OCI-LY3 (cell line): ENCODE results near the gene ELFN2.
"Not testable (repeated sequence)": the region's sequence is repeated elsewhere in the genome, so short reads cannot be mapped to it uniquely, and the experiment has no call there.

Source experiments
- H2AFZ ChIP-seq: fragments of 200-600, 300-600 bp; shearing (Covaris generic); 2 replicates; pipeline ENCODE4 v1.6.0; 2014; ENCODE audit warnings: antibody characterized with exemption, low read depth, low read length
- H3K27ac ChIP-seq: fragments of 200-600, 300-600 bp; sonication (generic); 2 replicates; pipeline ENCODE4 v1.5.1; 2014; ENCODE audit warnings: mild to moderate bottlenecking, low read length, moderate library complexity, mixed read lengths
- H3K27me3 ChIP-seq: fragments of 200-600, 300-600 bp; sonication (generic); 2 replicates; pipeline ENCODE4 v1.6.1; 2014; ENCODE audit warnings: low read depth, low read length, mixed read lengths
- H3K36me3 ChIP-seq: fragments of 200-600, 300-600 bp; sonication (generic); replicated peaks from 2 replicates; pipeline ENCODE3; 2014; ENCODE audit warnings: low read depth, low read length, mixed read lengths
- H3K4me1 ChIP-seq: fragments of 300-600, 200-600 bp; sonication (generic); 2 replicates; pipeline ENCODE4 v1.6.1; 2014; ENCODE audit warnings: low read length, mixed read lengths
- H3K4me2 ChIP-seq: fragments of 200-600, 300-600 bp; sonication (generic); 2 replicates; pipeline ENCODE4 v1.6.1; 2014; ENCODE audit warnings: low read length, mixed read lengths
- H3K4me3 ChIP-seq: fragments of 300-600, 200-600 bp; sonication (generic); 2 replicates; pipeline ENCODE4 v1.5.1; 2014; ENCODE audit warnings: antibody characterized with exemption, mild to moderate bottlenecking, low read length, moderate library complexity
- H3K79me2 ChIP-seq: fragments of 300-600, 200-600 bp; shearing (Covaris generic); 2 replicates; pipeline ENCODE4 v1.6.1; 2014; ENCODE audit warnings: mild to moderate bottlenecking, low read length, mixed read lengths
- H3K9ac ChIP-seq: fragments of 300-600, 200-600 bp; shearing (Covaris generic); 2 replicates; pipeline ENCODE4 v1.6.0; 2014; ENCODE audit warnings: mild to moderate bottlenecking, low read length, moderate library complexity
- H3K9me3 ChIP-seq: fragments of 200-600, 300-600 bp; shearing (Covaris generic); 2 replicates; pipeline ENCODE4 v1.6.1; 2014; ENCODE audit warnings: low read length, mixed read lengths; ENCODE audit not compliant: insufficient read depth
- H4K20me1 ChIP-seq: fragments of 200-600, 300-600 bp; sonication (generic); 2 replicates; pipeline ENCODE4 v1.6.1; 2016; ENCODE audit warnings: low read length, mixed read lengths; ENCODE audit not compliant: insufficient read depth
- EZH2phosphoT487 ChIP-seq: fragments of 200-600 bp; shearing (Covaris generic); IDR thresholded peaks from 2 replicates; pipeline ENCODE4 v1.6.1; 2018; ENCODE audit warnings: antibody characterized with exemption, mixed run types, low read depth
- TF ChIP-seq, protein P1 (sequence below): fragments of 200-600, 300-600 bp; sonication (generic); IDR thresholded peaks from 2 replicates; pipeline ENCODE4 v1.5.1; 2014; ENCODE audit warnings: antibody characterized with exemption, low read length, low read depth

ELFN2 gene

GRCh38 chr22:37330200-37331033 lies 96.9 kb downstream of the ELFN2 start:
- no peaks in the 10 kb centered on the region for H3K9me3 ChIP-seq
- peaks cover 19% of the 10 kb centered on the region for H3K4me1 ChIP-seq
- H3K79me2 ChIP-seq = no peaks in the 10 kb centered on the region
- H3K27me3 ChIP-seq = peaks cover 32% of the 10 kb centered on the region
- H3K4me2 ChIP-seq = no peak overlapping the region
- no peak overlapping the region for H3K27ac ChIP-seq
- no peaks in the 10 kb centered on the region for H3K36me3 ChIP-seq
- TF ChIP-seq, protein P1, sequence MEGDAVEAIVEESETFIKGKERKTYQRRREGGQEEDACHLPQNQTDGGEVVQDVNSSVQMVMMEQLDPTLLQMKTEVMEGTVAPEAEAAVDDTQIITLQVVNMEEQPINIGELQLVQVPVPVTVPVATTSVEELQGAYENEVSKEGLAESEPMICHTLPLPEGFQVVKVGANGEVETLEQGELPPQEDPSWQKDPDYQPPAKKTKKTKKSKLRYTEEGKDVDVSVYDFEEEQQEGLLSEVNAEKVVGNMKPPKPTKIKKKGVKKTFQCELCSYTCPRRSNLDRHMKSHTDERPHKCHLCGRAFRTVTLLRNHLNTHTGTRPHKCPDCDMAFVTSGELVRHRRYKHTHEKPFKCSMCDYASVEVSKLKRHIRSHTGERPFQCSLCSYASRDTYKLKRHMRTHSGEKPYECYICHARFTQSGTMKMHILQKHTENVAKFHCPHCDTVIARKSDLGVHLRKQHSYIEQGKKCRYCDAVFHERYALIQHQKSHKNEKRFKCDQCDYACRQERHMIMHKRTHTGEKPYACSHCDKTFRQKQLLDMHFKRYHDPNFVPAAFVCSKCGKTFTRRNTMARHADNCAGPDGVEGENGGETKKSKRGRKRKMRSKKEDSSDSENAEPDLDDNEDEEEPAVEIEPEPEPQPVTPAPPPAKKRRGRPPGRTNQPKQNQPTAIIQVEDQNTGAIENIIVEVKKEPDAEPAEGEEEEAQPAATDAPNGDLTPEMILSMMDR = peak; percentile 34
- TF ChIP-seq EZH2phosphoT487 = no peak
- no peak overlapping the region for H3K9ac ChIP-seq
- no peak overlapping the region for H2AFZ ChIP-seq
- no peaks in the 10 kb centered on the region for H4K20me1 ChIP-seq
- H3K4me3 ChIP-seq = no peak overlapping the region

- peaks cover 19% of the 10 kb centered on the region for H3K4me1 ChIP-seq
These were observed 97.8 kb downstream of the ELFN2 start for GRCh38 chr22:37329238-37330140.

GRCh38 chr22:37328538-37329237 lies 98.6 kb downstream of the ELFN2 start:
- not testable (repeated sequence) for H3K27ac ChIP-seq, H2AFZ ChIP-seq, H3K9me3 ChIP-seq, H4K20me1 ChIP-seq, H3K36me3 ChIP-seq, H3K9ac ChIP-seq, H3K4me2 ChIP-seq, H3K4me3 ChIP-seq, H3K79me2 ChIP-seq
- Histone ChIP-seq H3K27me3 (peaks cover 34% of the 10 kb centered on the region), H3K4me1 (peaks cover 19% of the 10 kb centered on the region)

More at GRCh38 chr22:37329238-37330140, 97.8 kb downstream of the ELFN2 start:
- Histone ChIP-seq H4K20me1 (no peaks in the 10 kb centered on the region), H3K27ac (no peak overlapping the region), H3K9ac (no peak overlapping the region), H3K4me2 (no peak overlapping the region), H3K79me2 (no peaks in the 10 kb centered on the region), H2AFZ (no peak overlapping the region), H3K27me3 (peaks cover 26% of the 10 kb centered on the region), H3K36me3 (no peaks in the 10 kb centered on the region), H3K9me3 (no peaks in the 10 kb centered on the region), H3K4me3 (no peak overlapping the region)
- no peak for TF ChIP-seq EZH2phosphoT487
- TF ChIP-seq, protein P1 = no peak

GRCh38 chr22:37328017-37328416 lies 99.3 kb downstream of the ELFN2 start:
- no peak overlapping the region for H3K9ac ChIP-seq
- no peaks in the 10 kb centered on the region for H4K20me1 ChIP-seq
- H3K4me2 ChIP-seq = no peak overlapping the region

More at GRCh38 chr22:37328017-37328416, 99.3 kb downstream of the ELFN2 start:
- Histone ChIP-seq H3K27ac (no peak overlapping the region), H3K27me3 (peaks cover 39% of the 10 kb centered on the region), H3K9me3 (no peaks in the 10 kb centered on the region), H3K4me3 (no peak overlapping the region), H3K79me2 (no peaks in the 10 kb centered on the region), H3K36me3 (no peaks in the 10 kb centered on the region), H2AFZ (no peak overlapping the region), H3K4me1 (peaks cover 19% of the 10 kb centered on the region)
- no peak for TF ChIP-seq EZH2phosphoT487
- TF ChIP-seq, protein P1 = no peak
